Suprapubic skin (tissue), 3 donors: ENCODE data around the gene HK3.

ENCODE experiments used
- EP300 ChIP-seq: sonication (generic); formaldehyde crosslinking; IDR thresholded peaks from one replicate; pipeline ENCODE4 v1.6.1; 2017; ENCODE audit warnings: antibody characterized with exemption
- POLR2A ChIP-seq, 2 donors: fragments of 450-650 bp; IDR thresholded peaks; one replicate each; pipeline ENCODE4 v1.6.1; 2017; ENCODE audit warnings: antibody characterized with exemption in 2 of 2, mild to moderate bottlenecking in 2 of 2, moderate library complexity in 2 of 2
- TF ChIP-seq, protein P1 (sequence below), 2 donors: fragments of 200-600 bp in 1 of 2; fragments of 450-650 bp in 1 of 2; sonication (generic) in 1 of 2; IDR thresholded peaks; one replicate each; pipeline ENCODE4 v1.5.1; 2016 to 2019; ENCODE audit warnings: antibody characterized with exemption in 2 of 2, mild to moderate bottlenecking in 1 of 2, moderate library complexity in 1 of 2

DNA sequence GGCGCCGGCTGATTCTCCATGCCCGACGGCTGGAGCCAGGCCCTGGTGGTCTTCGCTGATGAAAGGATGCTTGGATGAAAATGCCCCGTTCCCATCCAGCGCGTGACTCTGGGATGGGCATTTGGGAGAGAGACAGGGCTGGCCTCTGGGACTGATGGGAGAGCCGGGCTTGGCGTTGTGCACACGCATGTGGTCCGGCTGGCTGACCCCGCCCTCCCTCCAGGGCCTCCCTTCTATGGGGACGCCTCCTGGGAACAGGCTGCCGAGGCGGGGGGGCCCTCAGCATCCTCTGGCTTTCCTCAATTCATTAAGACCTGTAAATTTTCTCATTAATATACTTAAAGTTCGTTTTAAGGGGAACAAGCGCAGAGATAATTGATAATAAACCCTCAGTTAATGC, 52.0 kb downstream of the HK3 start:
- TF ChIP-seq POLR2A (IDR thresholded peaks at IDR 0.05) (no peak), EP300 (no peak)
- TF ChIP-seq, protein P1, sequence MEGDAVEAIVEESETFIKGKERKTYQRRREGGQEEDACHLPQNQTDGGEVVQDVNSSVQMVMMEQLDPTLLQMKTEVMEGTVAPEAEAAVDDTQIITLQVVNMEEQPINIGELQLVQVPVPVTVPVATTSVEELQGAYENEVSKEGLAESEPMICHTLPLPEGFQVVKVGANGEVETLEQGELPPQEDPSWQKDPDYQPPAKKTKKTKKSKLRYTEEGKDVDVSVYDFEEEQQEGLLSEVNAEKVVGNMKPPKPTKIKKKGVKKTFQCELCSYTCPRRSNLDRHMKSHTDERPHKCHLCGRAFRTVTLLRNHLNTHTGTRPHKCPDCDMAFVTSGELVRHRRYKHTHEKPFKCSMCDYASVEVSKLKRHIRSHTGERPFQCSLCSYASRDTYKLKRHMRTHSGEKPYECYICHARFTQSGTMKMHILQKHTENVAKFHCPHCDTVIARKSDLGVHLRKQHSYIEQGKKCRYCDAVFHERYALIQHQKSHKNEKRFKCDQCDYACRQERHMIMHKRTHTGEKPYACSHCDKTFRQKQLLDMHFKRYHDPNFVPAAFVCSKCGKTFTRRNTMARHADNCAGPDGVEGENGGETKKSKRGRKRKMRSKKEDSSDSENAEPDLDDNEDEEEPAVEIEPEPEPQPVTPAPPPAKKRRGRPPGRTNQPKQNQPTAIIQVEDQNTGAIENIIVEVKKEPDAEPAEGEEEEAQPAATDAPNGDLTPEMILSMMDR (IDR thresholded peaks at IDR 0.05) = no peak
